Psoas muscle (tissue), 8 donors: ENCODE measurements around the gene KNL1. TPM values are rescaled to one million over a fixed set of nuclear protein-coding genes. Genes with fewer than 3 reads are reported as not detected.

ENCODE experiments used
- ATAC-seq, 4 donors: fragments of 200-7000 bp; cut with Tn5 transposase; one replicate each; pipeline ENCODE4 v1.9.1; 2020; ENCODE audit warnings: moderate library complexity in 3 of 4, mild to moderate bottlenecking in 2 of 4
- DNase-seq, 2 donors: peaks; one replicate each; pipeline ENCODE4 v3.0.0-alpha.2; 2020
- H3K27ac ChIP-seq: fragments of 200-600 bp; one replicate; pipeline ENCODE4 v1.8.0; 2022
- H3K27me3 ChIP-seq, 3 donors: fragments of 200-600 bp in 1 of 3; one replicate each; pipeline versions ENCODE4 v1.6.1 to v1.8.0; 2013 to 2022; ENCODE audit warnings: low read length in 2 of 3, mild to moderate bottlenecking in 2 of 3, moderate library complexity in 1 of 3; ENCODE audit not compliant: insufficient read depth in 3 of 3
- H3K36me3 ChIP-seq, 2 donors: fragments of 200-600 bp in 1 of 2; one replicate each; pipeline versions ENCODE4 v1.6.1 to v1.8.0; 2013 to 2022; ENCODE audit warnings: low read depth in 1 of 2, mild to moderate bottlenecking in 1 of 2, moderate library complexity in 1 of 2; ENCODE audit not compliant: insufficient read depth in 1 of 2
- H3K4me1 ChIP-seq: fragments of 200-600 bp; one replicate; pipeline ENCODE4 v1.8.0; 2022
- H3K4me3 ChIP-seq: fragments of 200-600 bp; one replicate; pipeline ENCODE4 v1.8.0; 2022; ENCODE audit warnings: mild to moderate bottlenecking
- H3K9me3 ChIP-seq: fragments of 200-600 bp; one replicate; pipeline ENCODE4 v1.8.0; 2022
- WGBS, 3 donors: extraction: QIAGEN DNeasy Blood & Tissue Kit; methylation state at CpG; one replicate each; pipeline versions ENCODE4 v1.1.6 to v1.1.7; 2013; 5-methylcytosine and 5-hydroxymethylcytosine counted together
- intact Hi-C, 2 donors: fragments of 100-400 bp; cut with DNase I; formaldehyde crosslinking; loops; one replicate each; pipeline versions ENCODE4 v1.11.0 to v1.14.2; 2022
- polyA plus RNA-seq, 3 donors: library from polyadenylated mRNA; stranded (reverse); fragments of 200-250 nt; gene quantifications; one replicate each; pipeline ENCODE4 v1.2.3, GENCODE V29; 2013
- total RNA-seq, 4 donors: library from RNA; stranded (reverse); fragmentation: NEBNext Ultra II Directional in 2 of 4; extraction: Animal tissue kit (Norgen Biotek cat#: 25700) in 2 of 4; gene quantifications; one replicate each; pipeline versions ENCODE4 v1.2.1 to v1.2.4, GENCODE V29; 2021 to 2023
- TF ChIP-seq, protein P1 (sequence below): fragments of 200-600 bp; IDR thresholded peaks from one replicate; pipeline ENCODE4 v1.8.0; 2022; ENCODE audit warnings: antibody characterized with exemption
- donor health status: healthy with polysubstance abuse.
- donor health status: DM: no; HTN: no; CAD: no; lungs with moderate emphysema.
- donor health status: Bipolar disorder and iron deficiency.
- donor health status: healthy.
- donor health status: DM: yes; HTN: yes; CAD: no.
- donor health status: DM: no; HTN: no; CAD: no.
- donor health status: DM: no; HTN: no; CAD: no.
- donor health status: DM: yes; HTN: yes; CAD: no.

The KNL1 gene
- total and polyA plus RNA-seq, 7 donors = 0.03 to 0.50 (median 0.18) TPM; not detected in 2

DNA sequence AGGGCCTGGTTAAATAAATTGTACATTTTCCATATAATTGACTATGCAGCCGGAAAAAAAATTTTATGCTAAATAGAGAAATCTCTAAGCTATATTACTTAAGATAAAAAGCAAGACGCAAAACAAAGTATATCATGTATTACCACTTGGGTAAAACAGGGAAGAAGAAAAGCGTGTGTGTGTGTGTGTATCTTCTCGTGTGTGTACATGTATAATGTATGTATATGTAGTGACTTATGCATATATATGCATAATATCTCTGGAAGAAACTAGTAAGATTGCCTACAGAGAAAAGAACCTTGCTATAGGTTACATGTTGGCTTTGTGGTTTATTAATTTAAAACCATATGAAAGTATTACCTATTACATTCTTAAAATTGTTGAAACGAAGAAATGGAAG is 19.0 kb downstream of the KNL1 start:
- Histone ChIP-seq H3K27me3 (no peaks in the 10 kb centered on the region), H3K27ac (no peak overlapping the region), H3K9me3 (no peaks in the 10 kb centered on the region), H3K4me3 (no peak overlapping the region), H3K36me3 (no peaks in the 10 kb centered on the region), H3K4me1 (no peaks in the 10 kb centered on the region)
- intact Hi-C loops = no loop called here
- DNase-seq = no peak
- TF ChIP-seq, protein P1, sequence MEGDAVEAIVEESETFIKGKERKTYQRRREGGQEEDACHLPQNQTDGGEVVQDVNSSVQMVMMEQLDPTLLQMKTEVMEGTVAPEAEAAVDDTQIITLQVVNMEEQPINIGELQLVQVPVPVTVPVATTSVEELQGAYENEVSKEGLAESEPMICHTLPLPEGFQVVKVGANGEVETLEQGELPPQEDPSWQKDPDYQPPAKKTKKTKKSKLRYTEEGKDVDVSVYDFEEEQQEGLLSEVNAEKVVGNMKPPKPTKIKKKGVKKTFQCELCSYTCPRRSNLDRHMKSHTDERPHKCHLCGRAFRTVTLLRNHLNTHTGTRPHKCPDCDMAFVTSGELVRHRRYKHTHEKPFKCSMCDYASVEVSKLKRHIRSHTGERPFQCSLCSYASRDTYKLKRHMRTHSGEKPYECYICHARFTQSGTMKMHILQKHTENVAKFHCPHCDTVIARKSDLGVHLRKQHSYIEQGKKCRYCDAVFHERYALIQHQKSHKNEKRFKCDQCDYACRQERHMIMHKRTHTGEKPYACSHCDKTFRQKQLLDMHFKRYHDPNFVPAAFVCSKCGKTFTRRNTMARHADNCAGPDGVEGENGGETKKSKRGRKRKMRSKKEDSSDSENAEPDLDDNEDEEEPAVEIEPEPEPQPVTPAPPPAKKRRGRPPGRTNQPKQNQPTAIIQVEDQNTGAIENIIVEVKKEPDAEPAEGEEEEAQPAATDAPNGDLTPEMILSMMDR = no peak
- 75 to 91% (median 88%) methylated on average over 5 of the region's 5 CpGs for WGBS, 3 donors
- ATAC-seq = no peak

- DNase-seq = no peak
- no peak for ATAC-seq
- Histone ChIP-seq H3K4me1 (no peaks in the 10 kb centered on the region), H3K4me3 (no peak overlapping the region), H3K27ac (no peak overlapping the region), H3K36me3 (no peaks in the 10 kb centered on the region), H3K9me3 (no peaks in the 10 kb centered on the region), H3K27me3 (no peaks in the 10 kb centered on the region)
- WGBS, 3 donors = 80 to 82% (median 81%) methylated on average over 2 of the region's 2 CpGs
- intact Hi-C loops = no loop called here
- TF ChIP-seq, protein P1 = no peak
These were observed 24.0 kb downstream of the KNL1 start for GRCh38 chr15:40618023-40618422.

- no peak for ATAC-seq
- Histone ChIP-seq H3K4me3 (no peak overlapping the region), H3K27me3 (no peaks in the 10 kb centered on the region), H3K27ac (no peak overlapping the region), H3K4me1 (no peaks in the 10 kb centered on the region), H3K36me3 (no peaks in the 10 kb centered on the region), H3K9me3 (no peaks in the 10 kb centered on the region)
- intact Hi-C loops = no loop called here
- TF ChIP-seq, protein P1 = no peak
- no peak for DNase-seq
These were observed 24.9 kb downstream of the KNL1 start for GRCh38 chr15:40618906-40619305.

DNA sequence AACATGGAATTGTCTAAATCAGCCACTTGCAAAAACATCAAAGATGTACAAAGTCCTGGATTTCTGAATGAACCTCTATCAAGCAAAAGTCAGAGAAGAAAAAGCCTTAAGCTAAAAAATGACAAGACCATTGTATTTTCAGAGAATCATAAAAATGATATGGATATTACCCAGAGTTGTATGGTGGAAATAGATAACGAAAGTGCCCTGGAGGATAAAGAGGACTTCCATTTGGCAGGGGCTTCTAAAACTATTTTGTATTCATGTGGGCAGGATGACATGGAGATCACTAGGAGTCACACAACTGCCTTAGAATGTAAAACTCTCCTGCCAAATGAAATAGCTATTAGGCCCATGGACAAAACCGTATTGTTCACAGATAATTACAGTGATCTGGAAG is 29.3 kb downstream of the KNL1 start:
- no peak overlapping the region for H3K4me3 ChIP-seq
- intact Hi-C loops = no loop called here
- ATAC-seq (no peak), DNase-seq (no peak)
- H3K9me3 ChIP-seq = no peaks in the 10 kb centered on the region
- TF ChIP-seq, protein P1 = no peak
- H3K27me3 ChIP-seq = no peaks in the 10 kb centered on the region
- H3K4me1 ChIP-seq = no peaks in the 10 kb centered on the region
- no peaks in the 10 kb centered on the region for H3K36me3 ChIP-seq
- WGBS, 3 donors = 74 to 87% (median 82%) methylated on average over 2 of the region's 2 CpGs
- H3K27ac ChIP-seq = no peak overlapping the region

GRCh38 chr15:40630313-40630712 is 36.3 kb downstream of the KNL1 start:
- TF ChIP-seq, protein P1 = no peak
- no peak overlapping the region for H3K4me3 ChIP-seq
- WGBS, 3 donors = 97 to 100% (median 100%) methylated on average over 2 of the region's 2 CpGs
- no peaks in the 10 kb centered on the region for H3K9me3 ChIP-seq
- no peaks in the 10 kb centered on the region for H3K36me3 ChIP-seq
- ATAC-seq (no peak), DNase-seq (no peak)
- no peak overlapping the region for H3K27ac ChIP-seq
- no peaks in the 10 kb centered on the region for H3K4me1 ChIP-seq
- H3K27me3 ChIP-seq = no peaks in the 10 kb centered on the region
- intact Hi-C loops = no loop called here
